Activated CD4-positive, alpha-beta T cell treated with anti-CD3 and anti-CD28 coated beads, Interleukin-2, amount 10 ng/mL, durations not matched to agents 24 days and 14 days (primary cell): Measurements from ENCODE around the gene MSANTD1. TPM values are rescaled to one million over a fixed set of nuclear protein-coding genes. Genes with fewer than 3 reads are reported as not detected.

Experiments used
- DNase-seq: peaks from one replicate; pipeline ENCODE4 v3.0.0; 2022
- H3K27ac Mint-ChIP-seq: one replicate; pipeline ENCODE4 v1.8.0; 2022; ENCODE audit warnings: mild to moderate bottlenecking, mixed read lengths
- H3K27me3 Mint-ChIP-seq: one replicate; pipeline ENCODE4 v1.8.0; 2022; ENCODE audit warnings: mixed read lengths
- H3K36me3 Mint-ChIP-seq: one replicate; pipeline ENCODE4 v1.8.0; 2022; ENCODE audit warnings: low read depth, mild to moderate bottlenecking, mixed read lengths
- H3K4me1 Mint-ChIP-seq: one replicate; pipeline ENCODE4 v1.8.0; 2021; ENCODE audit warnings: mixed read lengths
- H3K4me3 Mint-ChIP-seq: one replicate; pipeline ENCODE4 v1.8.0; 2022; ENCODE audit warnings: mild to moderate bottlenecking, moderate library complexity, mixed read lengths
- H3K9me3 Mint-ChIP-seq: one replicate; pipeline ENCODE4 v1.8.0; 2021; ENCODE audit warnings: mixed read lengths
- intact Hi-C: fragments of 100-400 bp; cut with micrococcal nuclease; formaldehyde crosslinking; loops from one replicate; pipeline ENCODE4 v1.15.1; 2023
- total RNA-seq: library from RNA; stranded (reverse); gene quantifications from 2 replicates; pipeline ENCODE4 v1.2.3, GENCODE V29; 2022

Gene MSANTD1
- total RNA-seq, 1 donor from 2014 or later: 0.70 TPM

- Mint-ChIP-seq H3K4me3 (no peak overlapping the region), H3K36me3 (no peaks in the 10 kb centered on the region), H3K9me3 (no peaks in the 10 kb centered on the region), H3K4me1 (peaks cover 2% of the 10 kb centered on the region), H3K27me3 (no peaks in the 10 kb centered on the region), H3K27ac (no peak overlapping the region)
- intact Hi-C loops: no loop called here
- no peak for DNase-seq
Measured at GRCh38 chr4:3252831-3253641, 4.1 kb downstream of the MSANTD1 start.

- DNase-seq: no peak
- Mint-ChIP-seq H3K36me3 (no peaks in the 10 kb centered on the region), H3K9me3 (no peaks in the 10 kb centered on the region), H3K27me3 (no peaks in the 10 kb centered on the region), H3K4me1 (peaks cover 2% of the 10 kb centered on the region), H3K27ac (no peak overlapping the region), H3K4me3 (no peak overlapping the region)
- intact Hi-C loops: no loop called here
Measured at GRCh38 chr4:3253808-3254207, 4.8 kb downstream of the MSANTD1 start.

- Mint-ChIP-seq H3K4me1 (peaks cover 2% of the 10 kb centered on the region), H3K27ac (no peak overlapping the region), H3K9me3 (no peaks in the 10 kb centered on the region), H3K36me3 (no peaks in the 10 kb centered on the region), H3K27me3 (no peaks in the 10 kb centered on the region), H3K4me3 (no peak overlapping the region)
- no peak for DNase-seq
- intact Hi-C loops: no loop called here
Measured at GRCh38 chr4:3254302-3255131, 5.6 kb downstream of the MSANTD1 start.

DNA sequence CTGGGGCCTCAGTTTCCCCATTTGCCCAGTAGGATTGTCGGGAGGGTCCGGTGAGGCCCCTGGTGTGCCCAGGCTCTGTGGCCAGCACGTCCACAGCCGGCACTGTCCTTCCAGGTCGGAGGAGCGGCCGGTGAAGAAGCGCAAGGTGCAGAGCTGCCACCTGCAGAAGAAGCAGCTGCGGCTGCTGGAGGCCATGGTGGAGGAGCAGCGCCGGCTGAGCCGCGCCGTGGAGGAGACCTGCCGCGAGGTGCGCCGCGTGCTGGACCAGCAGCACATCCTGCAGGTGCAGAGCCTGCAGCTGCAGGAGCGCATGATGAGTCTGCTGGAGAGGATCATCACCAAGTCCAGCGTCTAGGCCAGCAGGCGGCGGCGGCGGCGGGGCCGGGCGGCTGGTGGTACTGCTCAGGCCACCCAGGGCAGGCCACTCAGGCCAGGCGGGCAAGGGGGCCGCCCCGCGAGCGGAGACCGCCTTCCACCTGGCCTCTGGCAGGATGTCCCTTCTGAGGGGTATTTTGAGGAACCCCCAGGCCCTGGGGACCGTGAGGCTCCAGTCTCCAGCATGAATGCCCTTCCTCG lies 6.7 kb downstream of the MSANTD1 start:
- intact Hi-C loops: no loop called here
- H3K36me3 Mint-ChIP-seq: no peaks in the 10 kb centered on the region
- no peaks in the 10 kb centered on the region for H3K9me3 Mint-ChIP-seq
- H3K4me1 Mint-ChIP-seq: peaks cover 2% of the 10 kb centered on the region
- H3K27ac Mint-ChIP-seq: no peak overlapping the region
- H3K27me3 Mint-ChIP-seq: no peaks in the 10 kb centered on the region
- no peak for DNase-seq
- H3K4me3 Mint-ChIP-seq: no peak overlapping the region

DNA sequence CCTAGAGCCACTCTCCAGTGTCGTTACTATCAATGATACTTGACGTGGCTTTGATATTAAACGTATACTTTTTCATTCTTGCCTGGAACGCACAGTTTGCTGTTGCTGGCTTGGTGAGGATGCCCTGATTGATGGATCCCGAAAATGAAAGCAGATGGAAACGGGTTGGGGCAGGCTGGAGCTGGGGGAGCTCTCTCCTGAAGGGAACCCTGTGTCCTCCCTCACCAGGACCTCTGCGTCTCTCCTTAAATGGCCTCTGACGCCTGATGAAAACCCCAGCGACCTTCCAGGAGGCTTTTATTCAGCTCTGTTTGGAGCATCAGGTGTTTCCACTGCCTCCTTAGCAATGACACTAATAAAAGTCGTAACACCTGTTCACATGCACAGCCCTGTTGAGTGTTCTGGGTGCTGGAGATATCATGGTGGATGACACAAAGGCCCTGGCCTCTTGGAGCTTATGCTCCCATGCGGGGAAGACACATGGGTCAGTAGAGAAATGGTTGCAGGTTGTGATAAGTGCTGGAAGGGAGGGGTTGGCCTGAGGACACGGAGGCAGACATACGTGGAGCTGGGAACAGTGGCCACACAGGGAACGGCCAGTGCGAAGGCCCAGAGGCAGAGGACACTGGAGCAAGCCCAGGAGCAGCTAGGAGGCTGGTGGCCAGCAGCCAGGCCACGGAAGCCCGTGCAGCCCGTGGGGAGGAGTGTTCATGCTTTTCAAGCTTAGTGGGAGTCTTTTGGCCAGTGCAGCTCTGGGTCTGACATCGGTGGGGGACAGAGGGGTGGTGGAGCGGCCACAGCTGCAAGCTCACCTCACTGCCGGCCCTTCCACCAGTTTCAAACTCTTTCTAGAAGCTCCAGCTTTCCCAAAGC lies 7.5 kb downstream of the MSANTD1 start:
- H3K4me1 Mint-ChIP-seq: no peaks in the 10 kb centered on the region
- intact Hi-C loops: no loop called here
- no peaks in the 10 kb centered on the region for H3K36me3 Mint-ChIP-seq
- H3K4me3 Mint-ChIP-seq: no peak overlapping the region
- no peaks in the 10 kb centered on the region for H3K9me3 Mint-ChIP-seq
- DNase-seq: no peak
- no peaks in the 10 kb centered on the region for H3K27me3 Mint-ChIP-seq
- no peak overlapping the region for H3K27ac Mint-ChIP-seq

DNA sequence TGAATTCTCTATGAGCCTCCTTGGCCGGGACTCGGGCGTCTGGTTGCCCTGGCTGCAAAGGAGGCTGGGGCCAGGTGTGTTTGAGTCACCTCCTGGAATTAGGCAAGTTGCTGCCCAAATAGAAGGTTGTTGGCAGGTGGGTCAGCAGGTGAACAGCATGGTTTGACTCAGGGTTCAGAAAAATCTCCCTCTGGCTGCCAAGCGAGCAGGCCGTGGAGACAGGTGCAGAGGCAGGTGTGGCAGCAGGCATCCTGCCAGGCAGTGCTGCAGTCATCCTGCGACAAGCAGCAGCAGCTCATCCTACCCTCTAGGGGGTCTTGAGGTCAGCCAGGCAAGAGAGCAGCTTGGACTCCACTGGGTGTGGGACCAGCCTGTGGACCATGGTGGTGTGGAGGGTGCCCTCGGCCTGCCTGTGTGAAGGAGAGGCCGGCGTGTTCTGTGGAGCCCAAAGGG lies 8.2 kb downstream of the MSANTD1 start:
- no peaks in the 10 kb centered on the region for H3K36me3 Mint-ChIP-seq

GRCh38 chr4:3257556-3258482 lies 8.9 kb downstream of the MSANTD1 start:
- Mint-ChIP-seq H3K4me1 (no peaks in the 10 kb centered on the region), H3K27ac (no peak overlapping the region), H3K4me3 (no peak overlapping the region)

More for the DNA sequence above, 8.2 kb downstream of the MSANTD1 start:
- no peak for DNase-seq
- no peaks in the 10 kb centered on the region for H3K4me1 Mint-ChIP-seq
- H3K27ac Mint-ChIP-seq: no peak overlapping the region
- H3K27me3 Mint-ChIP-seq: no peaks in the 10 kb centered on the region
- no peaks in the 10 kb centered on the region for H3K9me3 Mint-ChIP-seq
- H3K4me3 Mint-ChIP-seq: no peak overlapping the region
- intact Hi-C loops: no loop called here

DNA sequence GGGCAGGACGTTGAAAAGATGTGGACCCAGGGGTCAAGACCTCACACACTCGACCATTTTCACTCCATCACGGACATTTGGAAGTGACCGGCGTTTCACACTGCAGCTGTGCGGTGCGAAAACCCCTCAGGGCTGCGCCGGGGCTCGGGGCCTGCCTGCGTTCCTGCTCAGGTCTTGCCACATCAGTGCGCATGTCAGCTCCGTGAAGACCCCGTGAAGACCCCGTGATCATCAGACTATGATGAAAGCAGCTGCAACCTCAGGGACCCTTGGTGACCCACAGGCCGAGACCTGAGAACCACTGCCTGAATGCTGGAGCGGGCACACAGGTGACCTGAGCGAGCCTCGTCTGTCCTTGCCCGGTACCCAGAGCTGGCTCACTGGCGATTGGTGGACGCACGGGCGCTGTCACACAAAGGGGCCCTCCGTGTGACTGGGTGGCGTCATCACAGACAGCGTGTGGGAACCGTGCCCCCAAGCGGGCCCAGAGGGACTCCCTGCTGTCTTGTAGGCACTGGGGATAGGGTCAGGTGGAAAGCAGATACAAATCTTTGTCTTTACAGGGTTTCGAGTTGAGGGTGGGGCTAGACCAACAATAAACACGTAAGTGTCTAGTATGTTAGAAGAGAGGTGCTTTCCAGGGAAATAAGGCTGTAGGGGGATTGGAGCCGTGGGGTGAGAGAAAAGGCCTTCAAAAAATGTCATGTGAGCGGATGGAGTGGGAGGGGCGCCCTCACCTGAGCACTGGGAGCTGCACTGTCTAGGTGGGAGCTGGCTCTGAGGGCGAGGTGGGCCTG lies 12.7 kb downstream of the MSANTD1 start:
- intact Hi-C loops: no loop called here
- Mint-ChIP-seq H3K4me1 (no peaks in the 10 kb centered on the region), H3K4me3 (no peak overlapping the region), H3K27me3 (no peaks in the 10 kb centered on the region), H3K36me3 (no peaks in the 10 kb centered on the region), H3K27ac (no peak overlapping the region), H3K9me3 (no peaks in the 10 kb centered on the region)
- DNase-seq: no peak

More at GRCh38 chr4:3257556-3258482, 8.9 kb downstream of the MSANTD1 start:
- intact Hi-C loops: no loop called here
- Mint-ChIP-seq H3K27me3 (no peaks in the 10 kb centered on the region), H3K9me3 (no peaks in the 10 kb centered on the region), H3K36me3 (no peaks in the 10 kb centered on the region)
- DNase-seq: no peak

- Mint-ChIP-seq H3K9me3 (no peaks in the 10 kb centered on the region), H3K27ac (no peak overlapping the region), H3K36me3 (no peaks in the 10 kb centered on the region), H3K4me1 (no peaks in the 10 kb centered on the region), H3K4me3 (no peak overlapping the region), H3K27me3 (no peaks in the 10 kb centered on the region)
- no peak for DNase-seq
- intact Hi-C loops: no loop called here
Measured at GRCh38 chr4:3262208-3263052, 13.5 kb downstream of the MSANTD1 start.

DNA sequence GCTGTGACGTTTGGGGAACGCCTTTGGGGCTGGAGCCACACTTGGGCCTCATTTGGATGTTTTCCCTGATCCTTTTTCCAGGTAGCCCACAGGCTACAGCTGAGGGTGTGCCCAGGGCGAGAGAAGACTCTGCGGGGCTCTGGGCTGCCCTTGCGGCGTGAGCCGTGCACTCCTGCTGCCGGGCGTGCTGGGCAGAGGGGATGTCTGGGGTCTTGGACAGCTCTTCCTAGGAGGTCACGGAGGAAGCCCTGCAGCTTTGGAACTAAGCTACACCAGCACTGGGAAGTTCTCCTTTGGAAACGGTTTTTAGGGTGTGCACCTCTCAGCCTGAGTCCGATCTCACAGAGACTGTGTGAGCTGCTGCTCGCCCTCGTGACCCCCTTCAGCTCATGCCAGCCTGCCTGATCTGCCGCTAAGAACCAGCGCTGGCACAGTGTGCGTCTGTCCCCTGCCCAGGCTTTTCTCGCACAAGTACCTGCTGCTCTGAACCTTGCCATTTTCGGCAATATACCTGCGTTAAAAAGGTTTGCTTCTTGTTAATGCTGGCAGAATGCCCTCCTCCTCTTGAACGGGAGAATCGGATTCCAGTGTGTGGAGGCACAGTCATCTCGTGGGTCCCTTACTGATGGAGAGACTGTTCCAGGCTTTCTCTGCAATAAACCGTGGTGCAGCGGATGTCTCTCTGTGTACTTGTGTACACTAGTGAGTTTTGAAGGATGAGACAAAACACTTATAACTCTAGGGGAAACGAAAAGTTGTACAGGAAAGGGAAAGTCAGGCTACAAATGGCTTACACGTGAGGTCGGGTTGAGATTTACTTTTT lies 14.3 kb downstream of the MSANTD1 start:
- Mint-ChIP-seq H3K27me3 (no peaks in the 10 kb centered on the region), H3K4me1 (no peaks in the 10 kb centered on the region), H3K9me3 (no peaks in the 10 kb centered on the region), H3K4me3 (no peak overlapping the region), H3K27ac (no peak overlapping the region), H3K36me3 (no peaks in the 10 kb centered on the region)
- no peak for DNase-seq
- intact Hi-C loops: no loop called here

DNA sequence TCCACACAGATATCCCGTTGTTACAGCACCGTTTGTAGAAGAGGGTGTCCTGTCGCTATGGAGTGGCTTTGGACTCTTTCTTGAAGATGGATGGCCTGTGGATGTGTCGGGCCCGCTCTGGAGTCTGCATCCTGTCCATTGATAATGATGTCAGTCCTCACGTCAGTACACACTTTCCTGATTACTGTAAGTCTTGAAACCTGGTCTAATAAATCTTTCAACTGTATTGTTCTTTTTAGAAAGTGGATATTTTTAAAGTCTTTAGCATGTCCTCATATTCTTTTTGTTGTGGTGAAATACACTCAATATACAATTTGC lies 14.9 kb downstream of the MSANTD1 start:
- H3K36me3 Mint-ChIP-seq: no peaks in the 10 kb centered on the region
- H3K27me3 Mint-ChIP-seq: no peaks in the 10 kb centered on the region
- no peak overlapping the region for H3K4me3 Mint-ChIP-seq
- DNase-seq: no peak
- H3K27ac Mint-ChIP-seq: no peak overlapping the region
- no peaks in the 10 kb centered on the region for H3K9me3 Mint-ChIP-seq
- intact Hi-C loops: no loop called here
- no peaks in the 10 kb centered on the region for H3K4me1 Mint-ChIP-seq
